Kidney (tissue), 14 donors: ENCODE measurements around the gene CDYL. TPM values are rescaled to one million over a fixed set of nuclear protein-coding genes. Genes with fewer than 3 reads are reported as not detected.

Source experiments
- DNase-seq, 5 donors: peaks; one replicate each; pipeline ENCODE4 v3.0.0-alpha.2; 2013 to 2020
- FAIRE-seq: peaks from 2 replicates; lab custom pipeline; 2012; peaks lifted over from hg19 to GRCh38; lab: Jason Lieb, UNC
- H3K27ac ChIP-seq, 2 donors: one replicate each; pipeline ENCODE4 v1.7.0; 2013; ENCODE audit warnings: low read depth in 2 of 2, low read length in 2 of 2, inconsistent platforms in 1 of 2
- H3K27me3 ChIP-seq: one replicate; pipeline ENCODE4 v1.7.1; 2013; ENCODE audit warnings: low read length, inconsistent platforms; ENCODE audit not compliant: control insufficient read depth, insufficient read depth
- H3K36me3 ChIP-seq, 3 donors: one replicate each; pipeline versions ENCODE4 v1.7.0 to v1.7.1; 2013; ENCODE audit warnings: low read length in 3 of 3, control low read depth in 1 of 3, inconsistent platforms in 1 of 3; ENCODE audit not compliant: insufficient read depth in 3 of 3, control insufficient read depth in 2 of 3
- H3K4me1 ChIP-seq, 3 donors: one replicate each; pipeline versions ENCODE4 v1.7.0 to v1.7.1; 2013; ENCODE audit warnings: low read length in 3 of 3, inconsistent platforms in 1 of 3, low read depth in 1 of 3; ENCODE audit not compliant: control insufficient read depth in 2 of 3, insufficient read depth in 2 of 3
- H3K4me3 ChIP-seq, 3 donors: one replicate each; pipeline versions ENCODE4 v1.7.0 to v1.8.1; 2013; ENCODE audit warnings: low read length in 3 of 3, control low read depth in 1 of 3, inconsistent platforms in 1 of 3
- H3K9ac ChIP-seq, 3 donors: one replicate each; pipeline versions ENCODE4 v1.7.0 to v1.7.1; 2013; ENCODE audit warnings: low read length in 3 of 3, control low read depth in 1 of 3, inconsistent platforms in 1 of 3
- H3K9me3 ChIP-seq, 3 donors: one replicate each; pipeline versions ENCODE4 v1.7.0 to v1.7.1; 2013; ENCODE audit warnings: low read length in 3 of 3, control low read depth in 1 of 3, inconsistent platforms in 1 of 3; ENCODE audit not compliant: control insufficient read depth in 2 of 3, insufficient read depth in 1 of 3
- intact Hi-C: fragments of 100-400 bp; cut with DNase I; formaldehyde crosslinking; loops from one replicate; pipeline ENCODE4 v1.11.1; 2022
- polyA plus RNA-seq: library from polyadenylated mRNA; stranded (reverse); fragments of 350-450 nt; fragmentation: Illumina TruSeq; extraction: RNeasy Lipid Tissue Mini Kit (QIAGEN cat#74804); gene quantifications from one replicate; pipeline ENCODE4 v1.2.3, GENCODE V29; 2014; ENCODE audit warnings: low read depth, low replicate concordance; ENCODE audit not compliant: insufficient read depth
- total RNA-seq: library from RNA; stranded (reverse); fragmentation: NEBNext Ultra II Directional; extraction: Animal tissue kit (Norgen Biotek cat#: 25700); gene quantifications from one replicate; pipeline ENCODE4 v1.2.1, GENCODE V29; 2021
- TF ChIP-seq, protein P1 (sequence below): IDR thresholded peaks from 3 replicates; pipeline ENCODE4 v1.5.1; 2012; ENCODE audit warnings: mild to moderate bottlenecking, moderate library complexity, borderline replicate concordance; ENCODE audit not compliant: insufficient read depth; ENCODE audit errors: extremely low read depth
- donor health status: control.
- donor health status: control.
- donor health status: control.
- donor health status: control.
- donor health status: control.
- donor health status: DM: yes; HTN: yes; CAD: no.
- donor health status: Normal renal cell carcinoma (clear cell type).

The CDYL gene
- total and polyA plus RNA-seq, 2 donors from 2014 or later: 7.4 to 46.8 TPM

DNA sequence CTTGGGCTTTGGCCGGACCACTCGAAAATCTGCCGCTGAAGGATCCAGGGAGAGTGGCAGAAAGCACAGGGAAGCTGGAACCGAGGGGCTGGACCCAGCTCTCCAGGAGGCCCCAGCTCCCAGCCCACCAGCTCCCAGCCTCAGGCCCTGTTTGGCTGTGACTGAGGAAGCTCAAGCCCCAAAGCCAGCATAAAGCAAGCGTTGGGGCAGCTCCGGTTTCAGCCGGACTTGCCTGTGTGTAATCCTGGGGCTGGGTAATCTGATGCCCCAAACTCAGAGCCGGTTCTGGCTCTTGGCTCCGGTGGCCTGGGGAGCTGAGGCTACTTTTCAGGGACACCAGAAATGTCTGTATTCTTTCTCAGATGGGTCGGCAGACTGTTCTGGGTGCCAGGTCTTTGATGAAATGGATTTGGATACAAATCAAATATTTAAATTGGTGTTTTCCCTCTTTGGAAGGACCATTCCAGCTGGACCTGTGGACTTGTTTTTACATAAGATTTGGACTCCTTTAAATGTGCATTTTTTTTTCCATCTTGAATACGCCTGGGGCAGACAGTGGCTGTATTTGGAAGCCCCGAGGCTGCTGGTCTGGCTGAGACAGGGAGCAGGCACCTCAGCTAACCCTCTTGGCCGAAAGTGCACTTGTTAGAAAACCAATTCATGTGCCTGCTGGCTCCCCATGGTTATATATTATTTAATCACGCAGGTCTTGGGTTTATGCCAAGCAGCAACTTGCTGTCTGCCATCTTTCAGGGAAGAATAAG, 198.0 kb downstream of the CDYL start:
- no peak overlapping the region for H3K9ac ChIP-seq
- H3K27me3 ChIP-seq: no peaks in the 10 kb centered on the region
- H3K4me3 ChIP-seq: no peak overlapping the region
- H3K4me1 ChIP-seq: no peaks in the 10 kb centered on the region
- intact Hi-C loops: no loop called here
- no peaks in the 10 kb centered on the region for H3K36me3 ChIP-seq
- no peak for FAIRE-seq
- DNase-seq: peak in 4 of 5 donors; percentile 73 to 89 (median 78)
- H3K9me3 ChIP-seq: peaks cover 0 to 6% (median 0%) of the 10 kb centered on the region in 3 donors
- TF ChIP-seq, protein P1, sequence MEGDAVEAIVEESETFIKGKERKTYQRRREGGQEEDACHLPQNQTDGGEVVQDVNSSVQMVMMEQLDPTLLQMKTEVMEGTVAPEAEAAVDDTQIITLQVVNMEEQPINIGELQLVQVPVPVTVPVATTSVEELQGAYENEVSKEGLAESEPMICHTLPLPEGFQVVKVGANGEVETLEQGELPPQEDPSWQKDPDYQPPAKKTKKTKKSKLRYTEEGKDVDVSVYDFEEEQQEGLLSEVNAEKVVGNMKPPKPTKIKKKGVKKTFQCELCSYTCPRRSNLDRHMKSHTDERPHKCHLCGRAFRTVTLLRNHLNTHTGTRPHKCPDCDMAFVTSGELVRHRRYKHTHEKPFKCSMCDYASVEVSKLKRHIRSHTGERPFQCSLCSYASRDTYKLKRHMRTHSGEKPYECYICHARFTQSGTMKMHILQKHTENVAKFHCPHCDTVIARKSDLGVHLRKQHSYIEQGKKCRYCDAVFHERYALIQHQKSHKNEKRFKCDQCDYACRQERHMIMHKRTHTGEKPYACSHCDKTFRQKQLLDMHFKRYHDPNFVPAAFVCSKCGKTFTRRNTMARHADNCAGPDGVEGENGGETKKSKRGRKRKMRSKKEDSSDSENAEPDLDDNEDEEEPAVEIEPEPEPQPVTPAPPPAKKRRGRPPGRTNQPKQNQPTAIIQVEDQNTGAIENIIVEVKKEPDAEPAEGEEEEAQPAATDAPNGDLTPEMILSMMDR: no peak
- no peak overlapping the region for H3K27ac ChIP-seq

GRCh38 chr6:4974962-4975361, 198.8 kb downstream of the CDYL start:
- Histone ChIP-seq H3K27ac (no peak overlapping the region), H3K4me3 (no peak overlapping the region), H3K9ac (no peak overlapping the region), H3K36me3 (no peaks in the 10 kb centered on the region), H3K9me3 (peaks cover 0 to 14% (median 5%) of the 10 kb centered on the region in 3 donors), H3K27me3 (no peaks in the 10 kb centered on the region), H3K4me1 (no peaks in the 10 kb centered on the region)
- TF ChIP-seq, protein P1: no peak
- no peak for FAIRE-seq
- DNase-seq: no peak
- intact Hi-C loops: no loop called here

DNA sequence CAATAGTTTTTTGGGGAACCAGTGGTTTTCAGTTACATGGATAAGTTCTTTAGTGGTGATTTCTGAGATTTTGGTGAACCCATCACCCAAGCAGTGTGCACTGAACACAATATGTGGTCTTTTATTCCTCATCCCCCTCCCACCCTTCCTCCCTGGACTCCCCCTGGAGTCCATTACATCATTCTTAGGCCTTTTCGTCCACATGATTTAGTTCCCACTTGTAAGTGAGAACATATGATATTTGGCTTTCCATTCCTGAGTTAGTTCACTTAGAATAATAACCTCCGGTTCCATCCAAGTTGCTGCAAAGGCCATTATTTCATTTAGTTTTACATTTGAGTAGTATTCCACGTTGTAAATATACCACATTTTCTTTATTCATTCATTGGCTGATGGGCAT, 199.3 kb downstream of the CDYL start:
- TF ChIP-seq, protein P1: no peak
- Histone ChIP-seq H3K4me3 (no peak overlapping the region), H3K4me1 (no peaks in the 10 kb centered on the region), H3K36me3 (no peaks in the 10 kb centered on the region), H3K9ac (no peak overlapping the region), H3K9me3 (peaks cover 0 to 14% (median 5%) of the 10 kb centered on the region in 3 donors), H3K27me3 (no peaks in the 10 kb centered on the region), H3K27ac (no peak overlapping the region)
- FAIRE-seq (no peak), DNase-seq (no peak)
- intact Hi-C loops: no loop called here
